ENCODE results near the gene DDX10. TPM values are rescaled to one million over a fixed set of nuclear protein-coding genes. Genes with fewer than 3 reads are reported as not detected.

The DDX10 gene
- total RNA-seq, 1 experiment from 2014 or later: 78.3 TPM

GRCh38 chr11:108662700-108663099 lies 2.2 kb upstream of the DDX10 start:
- CTCF ChIA-PET: no interaction called here

GRCh38 chr11:108663154-108663877 lies 1.6 kb upstream of the DDX10 start:
- no peaks in the 10 kb centered on the region for H3K9me3 Mint-ChIP-seq (ENCODE audit: unreplicated experiment)
- DNase-seq: no peak
- no TSS peak for BruUV-seq (replicated peaks)
- H3K27me3 ChIP-seq (replicated peaks; ENCODE audit: control insufficient read depth, insufficient read depth, low read length): no peaks in the 10 kb centered on the region
- no peak overlapping the region for H3K4me3 Mint-ChIP-seq (ENCODE audit: unreplicated experiment)
- peaks cover 19% of the 10 kb centered on the region for H3K36me3 Mint-ChIP-seq (ENCODE audit: insufficient read depth, unreplicated experiment)
- TF ChIP-seq CTCF (IDR thresholded peaks at IDR 0.05; ENCODE audit: insufficient read depth in 1 of 2, low read depth in 1 of 2, low read length in 1 of 2, severe bottlenecking in 1 of 2, unreplicated experiment in 1 of 2): no peak
- no peak overlapping the region for H3K27ac Mint-ChIP-seq (ENCODE audit: unreplicated experiment)
- H3K36me3 ChIP-seq (ENCODE audit: control insufficient read depth, insufficient read depth, low read length): no peaks in the 10 kb centered on the region
- POLR2A ChIA-PET: no interaction called here
- H3K9me3 ChIP-seq: no peaks in the 10 kb centered on the region
- no peak overlapping the region for H3K4me3 ChIP-seq (ENCODE audit: low read depth, low read length)
- H3K4me1 Mint-ChIP-seq (ENCODE audit: low read depth, unreplicated experiment): peaks cover 28% of the 10 kb centered on the region
- no peaks in the 10 kb centered on the region for H3K27me3 Mint-ChIP-seq (ENCODE audit: insufficient read depth, unreplicated experiment)
- H3K4me1 ChIP-seq: peaks cover 15% of the 10 kb centered on the region
- intact Hi-C loops (cut with micrococcal nuclease; ENCODE audit: unreplicated experiment): no loop called here
- CTCF ChIA-PET: no interaction called here

More at GRCh38 chr11:108662700-108663099, 2.2 kb upstream of the DDX10 start:
- H3K36me3 ChIP-seq (ENCODE audit: control insufficient read depth, insufficient read depth, low read length): no peaks in the 10 kb centered on the region
- peaks cover 25% of the 10 kb centered on the region for H3K4me1 Mint-ChIP-seq (ENCODE audit: low read depth, unreplicated experiment)
- H3K27ac Mint-ChIP-seq (ENCODE audit: unreplicated experiment): no peak overlapping the region
- peaks cover 19% of the 10 kb centered on the region for H3K36me3 Mint-ChIP-seq (ENCODE audit: insufficient read depth, unreplicated experiment)
- POLR2A ChIA-PET: no interaction called here
- no peak overlapping the region for H3K4me3 ChIP-seq (ENCODE audit: low read depth, low read length)
- BruUV-seq (replicated peaks): no TSS peak
- no peaks in the 10 kb centered on the region for H3K9me3 Mint-ChIP-seq (ENCODE audit: unreplicated experiment)
- intact Hi-C loops (cut with micrococcal nuclease; ENCODE audit: unreplicated experiment): no loop called here
- peaks cover 15% of the 10 kb centered on the region for H3K4me1 ChIP-seq
- no peaks in the 10 kb centered on the region for H3K27me3 Mint-ChIP-seq (ENCODE audit: insufficient read depth, unreplicated experiment)
- DNase-seq: no peak
- H3K4me3 Mint-ChIP-seq (ENCODE audit: unreplicated experiment): no peak overlapping the region
- no peaks in the 10 kb centered on the region for H3K27me3 ChIP-seq (replicated peaks; ENCODE audit: control insufficient read depth, insufficient read depth, low read length)
- H3K9me3 ChIP-seq: no peaks in the 10 kb centered on the region
- no peak for TF ChIP-seq CTCF (IDR thresholded peaks at IDR 0.05; ENCODE audit: insufficient read depth in 1 of 2, low read depth in 1 of 2, low read length in 1 of 2, severe bottlenecking in 1 of 2, unreplicated experiment in 1 of 2)

- ChIA-PET POLR2A (no interaction called here), CTCF (interaction anchor here (0.6 to 1.0 kb wide), 2 partner anchors 248 to 548 kb away, joined by 3 to 6 read pairs; no protein-coding TSS in a partner anchor)
- BruUV-seq (replicated peaks): TSS peak; percentile 68
- intact Hi-C loops (cut with micrococcal nuclease; ENCODE audit: unreplicated experiment): no loop called here
- Mint-ChIP-seq H3K27me3 (ENCODE audit: insufficient read depth, unreplicated experiment) (no peaks in the 10 kb centered on the region), H3K36me3 (ENCODE audit: insufficient read depth, unreplicated experiment) (peaks cover 24% of the 10 kb centered on the region), H3K4me3 (ENCODE audit: unreplicated experiment) (peak overlapping the region; percentile 95), H3K4me1 (ENCODE audit: low read depth, unreplicated experiment) (peaks cover 50% of the 10 kb centered on the region), H3K9me3 (ENCODE audit: unreplicated experiment) (no peaks in the 10 kb centered on the region), H3K27ac (ENCODE audit: unreplicated experiment) (peak overlapping the region; percentile 98)
- Histone ChIP-seq H3K4me1 (peaks cover 30% of the 10 kb centered on the region), H3K27me3 (replicated peaks; ENCODE audit: control insufficient read depth, insufficient read depth, low read length) (no peaks in the 10 kb centered on the region), H3K4me3 (ENCODE audit: low read depth, low read length) (no peak overlapping the region), H3K36me3 (ENCODE audit: control insufficient read depth, insufficient read depth, low read length) (no peaks in the 10 kb centered on the region), H3K9me3 (no peaks in the 10 kb centered on the region)
- TF ChIP-seq CTCF (IDR thresholded peaks at IDR 0.05; ENCODE audit: insufficient read depth in 1 of 2, low read depth in 1 of 2, low read length in 1 of 2, severe bottlenecking in 1 of 2, unreplicated experiment in 1 of 2): no peak
- peak in 1 of 2 experiments; percentile 39 for DNase-seq
These were observed 1.5 kb downstream of the DDX10 start for GRCh38 chr11:108666373-108666772.

Measured in Caco-2 (cell line).